Stimulated activated CD4-positive, alpha-beta T cell treated with anti-CD3 and anti-CD28 coated beads, Interleukin-2, amount 100 ng/mL, for 48 hours (primary cell): Measurements from ENCODE around the gene NBEAL1.
"Not testable (repeated sequence)": the region's sequence is repeated elsewhere in the genome, so short reads cannot be mapped to it uniquely, and the experiment has no call there.

Source experiments
- DNase-seq, 2 donors: peaks; one replicate each; pipeline ENCODE4 v3.0.0-alpha.2; 2020

The NBEAL1 gene

DNA sequence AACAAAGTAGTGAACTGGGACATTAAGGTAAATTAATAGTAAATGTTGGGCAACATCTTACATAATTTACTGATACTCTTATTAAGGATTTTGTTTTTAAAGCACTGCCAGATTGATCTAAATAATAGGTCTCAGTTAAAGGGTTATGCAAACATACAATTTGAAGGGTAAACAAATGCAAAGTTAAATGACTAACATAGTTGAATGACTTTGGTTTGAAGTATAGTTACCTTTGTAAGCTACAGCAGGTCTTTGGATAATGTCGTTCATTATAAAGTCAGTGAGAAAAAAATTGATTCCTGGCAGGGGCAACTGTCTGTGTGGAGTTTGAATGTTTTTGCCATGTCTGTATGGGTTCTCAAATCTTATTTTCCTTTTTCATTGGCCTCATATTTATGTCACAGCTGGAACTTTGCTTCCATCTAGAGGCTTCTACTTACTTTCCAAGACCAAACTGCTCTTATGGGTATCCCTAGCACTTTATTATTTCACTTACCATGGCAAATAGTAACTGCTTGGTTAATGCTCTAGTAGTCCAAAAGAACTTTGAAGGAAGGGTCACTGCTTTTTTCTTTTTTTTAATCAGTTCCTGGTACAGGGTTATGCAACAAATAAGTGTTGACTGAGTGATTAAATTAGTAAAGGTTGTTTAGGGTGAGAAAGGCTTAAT is 107.8 kb downstream of the NBEAL1 start:
- no peak for DNase-seq

DNA sequence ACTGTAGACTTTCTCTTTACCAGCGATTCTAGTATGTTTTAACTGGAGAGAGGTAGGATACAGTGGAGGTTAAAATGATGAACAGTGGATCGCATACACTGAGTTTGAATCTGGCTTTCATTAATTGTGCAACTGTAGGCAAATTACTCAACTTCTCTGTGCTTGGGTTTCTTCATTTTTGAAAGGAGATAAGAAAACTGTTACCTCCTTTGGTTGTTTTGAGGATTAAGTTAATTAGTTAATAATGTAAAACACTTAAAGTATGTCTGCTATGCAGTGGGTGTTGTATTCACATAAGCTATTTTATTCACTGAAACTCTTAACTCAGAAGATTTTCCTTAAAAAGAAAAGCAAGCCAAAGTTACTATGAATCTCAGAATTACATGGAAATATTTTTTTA is 112.3 kb downstream of the NBEAL1 start:
- DNase-seq: no peak

DNA sequence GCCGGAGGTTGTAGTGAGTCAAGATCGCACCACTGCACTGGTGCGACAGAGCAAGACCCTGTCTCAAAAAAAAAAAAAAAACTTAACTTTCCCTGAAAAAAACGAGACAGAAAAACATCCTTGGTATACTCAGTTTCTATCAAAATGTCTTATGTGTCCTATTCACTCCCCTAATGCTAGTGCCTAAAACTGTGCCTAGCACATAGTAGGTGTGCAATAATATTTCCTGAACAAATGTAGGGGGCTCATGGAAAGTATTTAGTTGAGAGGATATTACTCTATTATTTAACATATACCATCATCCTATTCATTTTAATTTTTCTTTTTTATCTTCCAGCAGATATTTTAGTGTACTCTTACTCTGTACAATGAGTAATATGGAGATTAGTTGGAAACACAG is 120.4 kb downstream of the NBEAL1 start:
- DNase-seq: no peak

DNA sequence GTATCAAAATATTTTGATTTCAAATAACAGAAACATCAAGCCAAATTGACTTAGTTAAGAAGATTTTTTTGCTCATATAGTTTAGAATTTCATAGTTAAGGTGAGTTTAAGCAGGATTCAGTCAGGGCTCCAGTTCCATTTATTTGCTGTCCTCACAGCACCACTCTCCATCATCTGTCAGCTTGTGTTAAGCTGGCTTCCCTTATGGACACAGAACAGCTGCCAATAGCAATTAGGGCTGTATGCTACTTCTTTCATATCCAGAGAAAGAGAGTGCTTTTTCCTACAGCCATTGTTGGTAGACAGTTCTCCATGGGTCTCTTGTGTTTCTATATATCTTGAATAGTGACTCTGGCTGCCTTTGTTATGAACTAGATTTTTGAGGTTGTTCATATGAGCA is 128.7 kb downstream of the NBEAL1 start:
- DNase-seq: no peak

DNA sequence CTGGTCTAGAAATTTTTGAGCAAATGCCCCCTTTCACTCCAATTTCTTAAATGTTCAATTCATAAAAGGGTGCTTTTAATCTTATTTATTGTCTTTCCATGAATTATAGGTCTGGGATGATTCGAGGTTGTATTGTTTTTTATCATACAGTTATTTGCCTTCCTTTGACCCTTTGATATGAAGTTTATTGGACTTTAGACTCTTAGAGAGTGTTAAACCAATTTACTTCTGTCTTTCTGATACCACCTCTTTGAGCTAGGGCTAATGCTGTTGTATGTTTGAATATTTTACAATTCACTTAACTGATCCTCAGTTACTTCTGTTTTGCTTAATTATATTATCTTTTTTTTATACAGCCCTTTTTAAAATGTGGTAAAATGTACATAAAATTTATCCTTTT is 134.5 kb downstream of the NBEAL1 start:
- no peak for DNase-seq

DNA sequence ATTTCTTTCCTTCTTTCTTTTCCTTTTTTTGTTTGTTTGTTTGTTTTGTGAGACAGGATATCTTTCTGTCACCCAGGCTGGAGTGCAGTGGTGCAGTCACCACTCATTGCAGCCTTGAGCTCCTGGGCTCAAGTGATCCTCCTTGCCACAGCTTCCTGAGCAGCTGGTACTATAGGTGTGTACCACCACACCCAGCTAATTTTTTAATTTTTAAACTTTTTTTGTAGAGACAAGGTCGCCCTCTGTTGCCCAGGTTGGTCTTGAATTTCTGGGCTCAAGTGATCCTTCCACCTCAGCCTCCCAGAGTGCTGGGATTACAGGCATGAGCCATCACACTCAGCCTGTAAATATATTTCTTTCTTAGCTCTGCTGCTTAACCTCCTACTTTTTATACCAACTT is 140.7 kb downstream of the NBEAL1 start:
- no peak for DNase-seq

DNA sequence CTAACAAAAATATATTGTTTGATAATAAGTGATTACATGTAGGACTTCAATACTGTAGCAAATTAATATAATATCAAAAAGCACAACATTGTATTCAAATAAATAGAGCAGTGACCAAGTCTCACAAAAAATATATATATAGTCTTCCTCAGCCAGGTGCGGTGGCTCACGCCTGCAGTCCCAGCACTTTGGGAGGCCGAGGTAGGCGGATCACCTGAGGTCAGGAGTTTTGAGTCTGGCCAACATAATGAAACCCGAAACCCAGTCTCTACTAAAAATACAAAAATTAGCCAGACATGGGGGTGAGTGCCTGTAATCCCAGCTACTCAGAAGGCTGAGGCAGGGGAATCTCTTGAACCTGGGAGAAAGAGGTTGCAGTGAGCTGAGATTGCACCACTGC is 148.0 kb downstream of the NBEAL1 start:
- not testable (repeated sequence) for DNase-seq

DNA sequence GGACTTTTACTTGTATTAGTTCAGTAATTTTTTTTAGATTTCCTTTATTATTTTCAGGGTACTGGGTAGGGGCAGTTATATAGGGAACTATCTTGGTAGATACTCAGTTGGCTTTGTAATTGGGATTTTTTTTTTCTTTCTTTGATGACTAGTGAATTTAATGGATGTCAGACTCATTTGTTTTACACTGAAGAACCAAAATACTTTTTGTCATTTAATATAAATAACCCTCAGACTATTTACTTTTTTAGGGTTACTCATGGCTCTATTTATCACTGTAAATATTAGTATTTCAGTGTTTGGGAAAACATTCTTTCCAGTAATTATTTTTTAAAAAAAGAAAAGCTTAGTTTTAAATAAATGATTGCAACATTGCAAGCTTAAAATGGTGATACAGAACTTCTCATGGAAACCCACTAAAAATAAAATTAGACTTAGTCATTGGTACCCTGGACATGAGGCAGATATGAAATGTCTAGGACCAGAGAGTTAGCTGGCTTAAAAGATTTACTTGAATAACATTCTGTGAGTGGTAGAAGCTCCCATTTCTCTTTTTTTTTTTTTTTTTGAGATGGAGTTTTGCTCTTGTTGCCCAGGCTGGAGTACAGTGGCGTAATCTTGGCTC is 149.7 kb downstream of the NBEAL1 start:
- no peak for DNase-seq

DNA sequence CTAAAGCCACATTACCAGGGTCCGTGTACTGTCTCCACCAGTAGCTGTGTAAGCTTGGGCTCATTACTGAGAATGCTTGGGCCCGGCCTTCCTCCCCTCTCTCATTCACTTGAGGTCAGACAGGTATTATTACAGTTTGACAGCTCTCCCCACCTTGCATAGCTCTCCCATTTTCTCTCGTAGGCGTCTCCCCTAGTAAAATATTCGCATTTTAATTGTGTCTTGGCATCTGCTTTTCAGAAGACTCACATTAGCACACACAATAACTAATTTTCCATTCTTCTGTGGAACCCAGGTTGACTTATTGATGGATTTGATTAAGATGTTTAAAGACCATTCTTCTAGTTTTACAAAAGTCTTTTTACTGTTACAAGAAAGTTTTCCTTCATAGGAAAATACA is 153.1 kb downstream of the NBEAL1 start:
- DNase-seq: no peak

DNA sequence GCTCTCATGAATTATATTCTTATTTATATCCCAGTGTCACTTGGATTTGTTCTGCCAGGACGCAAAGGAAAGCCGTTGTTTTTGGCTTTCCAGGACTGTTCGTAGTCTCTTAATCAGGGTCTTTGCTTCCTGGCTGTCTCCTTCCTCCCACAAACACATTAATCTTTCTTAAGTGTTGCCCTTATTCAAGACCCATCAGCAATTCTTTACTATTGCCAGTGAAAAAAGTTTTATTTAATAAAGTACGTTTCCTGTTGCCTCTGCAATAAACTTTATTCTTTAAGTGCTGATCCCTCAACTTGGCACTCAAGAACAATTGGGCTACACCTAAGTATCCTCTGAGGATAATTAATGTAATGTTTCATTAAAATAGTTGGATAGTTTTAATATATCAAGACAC is 155.8 kb downstream of the NBEAL1 start:
- DNase-seq: no peak

DNA sequence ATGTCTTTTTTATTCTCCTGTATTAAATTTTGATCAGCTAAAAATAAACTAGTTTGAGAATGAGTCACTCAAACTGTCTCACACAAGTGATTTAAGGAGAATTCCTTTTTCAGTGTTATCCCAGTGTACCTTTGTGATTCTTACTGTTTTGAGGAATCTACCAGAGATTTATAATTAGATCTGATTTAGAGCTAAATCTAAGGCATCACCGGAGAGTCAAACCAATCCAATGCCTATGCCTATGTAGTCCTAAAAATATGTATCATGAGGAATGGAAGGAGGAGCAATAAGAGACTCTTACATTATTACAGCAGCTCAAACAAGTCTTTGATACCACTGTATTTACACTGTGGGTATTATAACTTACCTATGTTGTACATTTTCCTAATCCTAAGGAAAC is 160.7 kb downstream of the NBEAL1 start:
- DNase-seq: no peak

DNA sequence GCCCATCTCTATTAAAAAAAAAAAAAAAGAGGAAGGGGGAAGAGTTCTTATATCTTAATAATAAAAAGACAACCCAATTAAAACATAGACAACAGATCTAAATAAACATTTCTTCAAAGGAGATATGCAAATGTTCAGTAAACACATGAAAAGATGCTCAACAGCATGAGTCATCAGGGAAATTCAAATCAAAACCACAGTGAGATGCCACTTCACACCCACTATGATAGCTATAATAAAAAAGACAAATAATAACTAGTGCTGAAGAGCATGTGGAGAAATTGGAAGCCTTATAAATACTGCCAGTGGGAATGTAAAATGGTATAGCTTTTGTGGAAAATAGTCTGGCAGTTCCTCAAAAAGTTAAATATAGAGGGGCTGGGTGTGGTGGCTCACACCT is 162.7 kb downstream of the NBEAL1 start:
- DNase-seq: no peak

DNA sequence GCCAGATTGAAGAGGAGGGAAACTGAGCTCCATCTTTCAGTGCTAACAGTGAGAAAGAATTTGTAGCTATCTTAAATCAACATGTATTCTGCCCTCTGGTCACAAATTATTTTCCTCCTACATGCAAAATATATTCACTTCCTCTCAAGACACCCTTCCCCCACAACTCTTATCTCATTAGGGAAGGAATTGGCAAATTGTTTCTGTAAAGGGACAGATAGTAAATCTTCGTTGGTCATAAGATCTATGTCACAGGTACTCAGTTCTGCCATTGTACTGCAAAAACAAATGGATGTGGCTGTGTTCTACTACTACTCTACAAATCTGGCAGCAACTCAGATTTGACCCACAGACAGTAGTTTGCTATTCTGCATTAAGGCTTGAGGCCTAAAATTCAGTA is 171.2 kb downstream of the NBEAL1 start:
- no peak for DNase-seq

DNA sequence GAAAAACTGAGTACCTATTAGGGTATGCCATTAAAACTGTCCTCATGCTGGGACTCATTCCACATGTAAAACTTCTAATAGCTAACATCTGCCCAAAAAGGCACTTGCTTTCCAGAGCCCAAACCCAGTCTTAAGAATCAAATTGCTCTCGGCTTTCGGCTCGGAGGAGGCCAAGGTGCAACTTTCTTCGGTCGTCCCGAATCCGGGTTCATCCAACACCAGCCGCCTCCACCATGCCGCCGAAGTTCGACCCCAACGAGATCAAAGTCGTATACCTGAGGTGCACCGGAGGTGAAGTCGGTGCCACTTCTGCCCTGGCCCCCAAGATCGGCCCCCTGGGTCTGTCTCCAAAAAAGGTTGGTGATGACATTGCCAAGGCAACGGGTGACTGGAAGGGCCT is 175.9 kb downstream of the NBEAL1 start:
- not testable (repeated sequence) for DNase-seq

DNA sequence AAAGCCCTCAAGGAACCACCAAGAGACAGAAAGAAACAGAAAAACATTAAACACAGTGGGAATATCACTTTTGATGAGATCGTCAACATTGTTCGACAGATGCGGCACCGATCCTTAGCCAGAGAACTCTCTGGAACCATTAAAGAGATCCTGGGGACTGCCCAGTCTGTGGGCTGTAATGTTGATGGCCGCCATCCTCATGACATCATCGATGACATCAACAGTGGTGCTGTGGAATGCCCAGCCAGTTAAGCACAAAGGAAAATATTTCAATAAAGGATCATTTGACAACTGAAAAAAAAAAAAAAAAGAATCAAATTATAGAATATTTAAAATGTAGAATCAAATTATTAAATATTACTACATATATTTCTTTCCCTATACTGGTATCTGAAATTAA is 176.4 kb downstream of the NBEAL1 start:
- DNase-seq: not testable (repeated sequence)

DNA sequence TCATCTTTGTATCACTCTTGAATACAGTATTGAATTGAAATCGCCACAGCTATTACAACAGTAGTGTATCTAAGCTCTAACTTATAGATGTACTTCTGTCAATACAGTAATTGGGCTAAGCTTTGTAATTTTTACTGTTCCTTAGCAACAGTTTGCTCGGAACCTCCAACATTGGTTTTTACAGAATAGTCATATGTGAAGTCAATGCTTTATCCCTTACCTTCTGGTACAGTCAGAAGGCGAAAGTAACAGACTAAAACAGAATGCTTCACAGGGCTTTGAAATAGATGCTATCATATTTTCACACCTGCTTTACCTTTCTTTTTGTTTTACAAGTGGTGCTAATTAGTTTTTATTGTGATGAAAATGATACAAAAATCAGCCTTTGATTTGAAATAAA is 177.3 kb downstream of the NBEAL1 start:
- no peak for DNase-seq

DNA sequence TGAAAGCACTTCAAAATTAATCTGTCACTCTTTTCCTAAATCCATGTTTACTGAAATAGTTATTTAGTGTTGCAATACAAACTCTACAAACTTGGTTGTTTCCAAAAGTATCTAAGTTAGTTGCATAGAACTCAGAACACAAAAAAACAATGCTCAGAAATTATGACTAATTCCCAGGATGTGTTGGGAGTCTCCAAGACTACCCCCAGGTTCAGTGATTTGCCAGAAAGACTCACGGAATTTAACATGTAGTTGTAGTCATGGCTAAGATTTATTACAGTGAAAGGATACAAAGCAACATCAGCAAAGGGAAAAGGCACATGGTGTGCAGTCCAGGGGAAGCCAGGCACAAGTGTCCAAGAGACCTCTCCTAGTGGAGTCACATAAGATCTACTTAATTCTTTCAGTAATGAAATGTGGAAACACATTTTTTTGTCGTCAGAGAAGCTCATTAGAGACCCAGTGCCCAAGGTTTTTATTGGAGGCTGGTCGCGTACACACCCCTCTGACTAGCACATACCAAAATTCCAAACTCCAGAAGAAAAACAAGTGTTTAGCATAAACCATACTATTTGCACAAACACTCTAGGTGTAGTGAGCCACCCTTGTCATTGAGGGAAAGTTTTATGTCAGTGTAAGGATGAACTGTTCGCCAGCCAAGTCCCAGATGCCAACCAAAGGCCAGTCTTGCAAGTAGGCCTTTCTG is 180.8 kb downstream of the NBEAL1 start:
- DNase-seq: no peak

DNA sequence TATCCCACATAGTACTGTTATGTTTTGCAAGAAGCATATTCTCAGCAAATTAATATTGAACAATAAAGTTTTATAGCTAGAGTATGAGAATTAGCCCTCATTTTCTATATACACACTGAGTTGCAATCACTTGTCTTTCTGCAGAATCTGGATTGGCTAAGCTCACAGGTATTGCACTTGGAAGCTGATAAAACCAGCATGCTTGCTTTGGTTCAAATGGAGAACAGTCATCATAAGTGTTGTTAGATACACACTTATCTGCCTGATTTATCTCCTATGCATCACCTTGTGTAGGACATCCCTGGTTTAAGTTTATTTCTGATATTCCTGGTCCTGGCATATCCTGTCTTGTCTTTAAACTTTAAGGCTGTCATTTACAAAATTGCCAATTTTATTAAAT is 186.2 kb downstream of the NBEAL1 start:
- no peak for DNase-seq

DNA sequence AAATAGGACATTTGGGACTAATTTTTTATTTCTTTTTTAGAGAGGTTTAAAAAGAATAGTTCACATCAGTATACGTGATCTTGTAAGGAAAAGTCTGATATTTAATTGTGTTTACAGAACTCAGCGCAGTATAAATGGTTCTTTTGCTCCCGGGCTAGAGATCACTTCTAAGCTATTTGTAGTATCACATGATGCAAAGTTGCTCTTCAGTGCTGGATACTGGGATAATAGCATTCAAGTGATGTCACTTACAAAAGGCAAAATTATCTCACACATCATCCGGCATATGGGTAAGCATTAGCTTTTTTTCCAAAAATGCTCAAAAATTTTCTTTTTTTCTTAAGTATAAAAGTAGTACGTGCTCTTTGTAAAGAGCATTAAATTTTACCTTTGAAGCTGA is 186.8 kb downstream of the NBEAL1 start:
- DNase-seq: no peak

DNA sequence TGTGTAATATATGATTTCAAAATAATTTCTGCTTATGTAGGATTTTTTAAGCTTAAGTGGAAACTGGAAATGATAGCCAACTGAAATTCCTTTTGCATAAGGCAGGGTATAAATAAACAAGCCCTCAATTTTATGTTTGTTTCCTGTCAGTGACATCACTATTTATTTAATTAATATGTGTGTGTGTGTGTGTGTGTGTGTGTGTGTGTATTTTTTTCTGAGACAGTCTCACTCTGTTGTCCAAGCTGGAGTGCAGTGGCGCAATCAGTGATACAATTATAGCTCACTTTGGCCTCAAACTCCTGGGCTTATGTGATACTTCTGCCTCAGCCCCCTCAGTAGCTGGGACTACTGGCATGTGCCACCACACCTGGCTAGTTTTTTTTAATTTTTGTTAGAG is 194.9 kb downstream of the NBEAL1 start:
- no peak for DNase-seq

DNA sequence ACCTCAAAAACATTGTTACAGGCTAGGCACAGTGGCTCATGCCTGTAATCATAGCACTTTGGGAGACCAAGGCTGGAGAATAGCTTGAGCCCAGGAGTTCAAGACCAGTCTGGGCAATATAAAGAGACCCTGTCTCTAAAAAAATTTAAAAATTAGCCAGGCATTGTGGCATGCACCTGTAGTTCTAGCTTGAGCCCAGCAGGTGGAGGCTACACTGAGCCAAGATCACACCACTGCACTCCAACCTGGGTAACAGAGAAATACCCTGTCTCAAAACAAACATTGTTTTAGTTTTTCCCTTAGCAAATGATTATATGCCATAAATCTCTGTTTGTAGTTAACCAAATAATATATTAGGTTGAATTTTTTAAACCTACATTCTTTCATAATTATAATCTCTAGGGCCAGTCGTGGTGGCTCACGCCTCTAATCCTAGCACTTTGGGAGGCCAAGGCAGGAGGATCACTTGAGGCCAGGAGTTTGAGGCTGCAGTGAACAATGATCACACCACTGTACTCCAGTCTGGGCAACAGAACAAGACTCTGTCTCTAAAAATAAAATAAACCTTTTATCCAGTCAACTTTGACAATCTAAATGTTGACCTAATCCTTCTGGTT is 210.9 kb downstream of the NBEAL1 start:
- peak in 1 of 2 donors; percentile 21 for DNase-seq

DNA sequence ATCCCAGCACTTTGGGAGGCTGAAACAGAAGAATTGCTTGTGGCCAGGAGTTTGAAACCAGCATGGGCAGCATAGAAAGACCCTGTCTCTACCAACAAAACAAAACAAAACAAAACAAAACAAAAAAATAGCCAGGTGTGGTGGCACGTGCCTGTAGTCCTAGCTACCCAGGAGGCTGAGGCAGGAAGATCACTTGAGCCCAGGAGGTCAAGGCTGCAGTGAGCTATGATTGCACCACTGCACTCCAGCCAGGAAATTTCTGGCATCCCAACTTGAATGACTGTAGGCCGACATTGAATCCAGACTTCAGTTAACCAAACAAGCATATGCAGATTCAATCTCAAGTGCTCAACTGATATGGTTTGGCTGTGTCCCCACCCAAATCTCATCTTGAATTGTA is 215.0 kb downstream of the NBEAL1 start:
- not testable (repeated sequence) for DNase-seq

DNA sequence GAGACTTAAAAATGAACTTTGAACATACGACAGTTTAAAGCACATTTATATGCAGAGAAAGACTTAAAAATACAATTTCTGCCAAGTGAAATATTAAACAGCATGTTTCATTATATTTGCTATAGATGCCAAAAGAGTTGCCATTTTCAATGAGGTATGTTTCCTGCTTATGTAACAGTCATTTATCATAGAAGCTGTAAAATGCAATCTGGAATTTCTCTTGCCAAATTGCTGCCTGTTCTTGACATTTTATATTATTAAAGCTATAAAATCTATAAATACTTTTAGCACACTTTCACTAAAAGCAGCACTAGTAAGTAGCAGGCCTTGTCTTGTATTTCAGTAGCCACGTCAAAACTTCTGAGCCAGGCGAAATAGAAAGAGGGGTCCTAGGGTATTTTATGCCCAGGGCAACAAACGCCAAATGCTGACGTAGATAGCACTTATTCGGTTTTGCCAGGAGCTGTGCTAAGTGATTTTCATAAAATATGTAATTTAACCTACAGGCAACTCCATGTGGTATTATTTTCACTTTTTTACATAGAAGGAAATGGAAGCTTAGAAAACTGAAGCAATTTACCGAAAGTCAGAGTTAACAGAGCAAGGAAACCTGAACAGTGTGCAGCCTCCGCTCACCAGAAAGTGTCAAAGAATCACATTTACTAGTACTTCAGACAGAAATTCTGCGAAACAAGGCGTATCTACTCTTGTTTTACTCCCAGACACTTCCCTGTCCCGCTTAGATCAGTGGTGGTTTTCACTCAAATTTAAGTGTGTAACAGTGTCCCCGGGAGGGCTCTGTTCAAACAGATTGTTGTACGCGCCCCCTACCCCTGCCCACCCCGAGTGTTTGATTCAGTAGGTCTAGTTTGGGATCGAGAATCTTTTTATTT is 222.9 kb downstream of the NBEAL1 start:
- no peak for DNase-seq
